H54 (cell line): ENCODE measurements around the gene TMCO4.
"Not testable (repeated sequence)": the region's sequence is repeated elsewhere in the genome, so short reads cannot be mapped to it uniquely, and the experiment has no call there.

Experiments
- DNase-seq: peaks from one replicate; pipeline ENCODE4 v3.0.0; 2011; ENCODE audit warnings: low spot score, mixed read lengths; ENCODE audit not compliant: insufficient read length
- FAIRE-seq: peaks from 3 replicates; lab custom pipeline; 2011; peaks lifted over from hg19 to GRCh38; lab: Jason Lieb, UNC
- POLR2A ChIP-seq: IDR thresholded peaks from 2 replicates; pipeline ENCODE4 v1.6.1; 2011; ENCODE audit warnings: low read depth, mild to moderate bottlenecking, low read length

TMCO4 gene

DNA sequence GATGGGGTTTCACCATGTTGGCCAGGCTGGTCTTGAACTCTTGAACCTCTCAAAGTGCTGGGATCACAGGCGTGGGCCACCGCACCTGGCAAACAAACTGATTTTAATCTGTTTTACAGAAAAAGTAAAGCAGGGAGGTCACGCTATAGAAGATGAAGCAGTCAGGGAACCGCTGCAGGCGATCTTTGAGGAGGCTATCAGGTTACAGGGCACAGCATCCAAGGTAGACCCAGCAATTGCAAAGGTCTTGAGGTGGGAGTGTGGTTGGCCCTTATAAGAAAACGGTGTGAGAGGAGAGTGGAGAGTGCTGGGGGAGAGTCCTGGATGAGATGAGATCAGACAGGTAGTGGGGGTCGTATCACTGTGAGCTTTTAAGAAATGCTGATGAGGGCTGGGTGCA lies 2.6 kb upstream of the TMCO4 start:
- DNase-seq, result no peak
- no peak for FAIRE-seq
- TF ChIP-seq POLR2A, result no peak

DNA sequence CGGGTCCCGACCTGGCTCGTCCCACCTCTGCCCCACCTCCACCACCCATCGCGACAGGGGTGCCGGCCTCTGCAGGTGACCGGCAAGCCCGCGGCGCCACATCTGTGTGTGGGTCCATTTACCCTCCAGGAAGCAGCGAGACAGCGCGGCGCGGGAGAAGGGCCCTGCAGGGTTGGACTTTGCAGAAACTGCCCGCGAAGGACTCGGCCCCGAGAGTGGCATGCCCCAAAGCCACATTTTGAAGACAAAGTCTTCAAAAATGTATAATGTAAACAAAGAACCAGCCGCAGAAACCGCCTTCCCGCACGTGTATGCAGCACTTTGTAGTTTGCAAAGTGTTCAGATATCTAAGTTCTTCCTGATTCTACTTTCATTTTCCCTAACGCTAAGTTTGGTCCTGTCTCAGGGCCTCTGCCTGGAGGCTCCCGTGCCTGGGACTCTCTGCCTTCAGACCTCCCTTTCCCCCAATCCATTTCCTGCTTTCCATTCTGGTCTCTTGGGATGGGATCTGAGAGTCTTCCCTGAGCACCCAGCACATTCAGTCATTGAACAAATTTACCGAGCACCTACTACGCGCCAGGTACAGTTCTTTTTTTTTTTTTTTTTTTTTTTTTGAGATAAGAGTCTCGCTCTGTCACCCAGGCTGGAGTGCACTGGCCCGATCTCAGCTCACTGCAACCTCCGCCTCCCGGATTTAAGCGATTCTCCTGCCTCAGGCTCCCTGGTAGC lies 524 bp upstream of the TMCO4 start:
- DNase-seq (peak; percentile 41), FAIRE-seq (no peak)

DNA sequence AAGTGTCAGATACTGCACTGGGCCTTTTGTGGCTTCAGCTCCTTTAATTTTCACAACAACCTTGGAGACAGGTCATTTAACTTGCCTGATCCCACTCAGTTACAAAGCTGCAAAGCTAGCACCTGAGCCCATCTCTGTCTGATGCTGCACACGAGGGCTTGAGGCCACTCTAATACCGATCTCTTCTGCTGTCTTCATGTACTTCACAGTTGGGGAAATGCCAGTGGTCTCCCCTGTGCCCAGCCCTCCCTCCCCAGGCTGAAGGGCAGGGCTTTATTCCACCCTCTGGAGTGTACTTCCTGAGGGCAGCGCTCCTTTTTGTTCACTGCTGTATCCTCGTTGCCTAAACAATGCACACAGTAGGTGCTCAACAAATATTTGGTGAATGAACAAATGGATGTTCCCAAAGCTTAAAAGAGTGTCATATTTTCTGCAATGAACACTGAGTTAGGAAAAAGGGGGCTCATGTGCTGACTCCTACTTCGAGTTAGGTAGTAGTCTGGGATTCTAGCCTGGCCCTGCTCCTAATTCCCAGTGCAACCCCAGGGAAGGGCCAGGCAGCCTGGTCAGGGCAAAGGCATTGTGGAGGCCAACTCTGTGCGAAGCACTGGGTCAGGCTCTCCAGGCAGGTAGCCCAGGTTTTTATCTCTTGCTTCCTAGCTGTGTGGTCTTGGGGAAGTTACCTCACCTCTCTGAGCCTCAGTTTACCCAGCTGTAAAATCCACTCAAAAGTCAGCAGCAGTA lies 1.1 kb downstream of the TMCO4 start:
- FAIRE-seq (no peak), DNase-seq (no peak)
- no peak for TF ChIP-seq POLR2A

More for the DNA sequence above, 524 bp upstream of the TMCO4 start:
- no peak for TF ChIP-seq POLR2A

DNA sequence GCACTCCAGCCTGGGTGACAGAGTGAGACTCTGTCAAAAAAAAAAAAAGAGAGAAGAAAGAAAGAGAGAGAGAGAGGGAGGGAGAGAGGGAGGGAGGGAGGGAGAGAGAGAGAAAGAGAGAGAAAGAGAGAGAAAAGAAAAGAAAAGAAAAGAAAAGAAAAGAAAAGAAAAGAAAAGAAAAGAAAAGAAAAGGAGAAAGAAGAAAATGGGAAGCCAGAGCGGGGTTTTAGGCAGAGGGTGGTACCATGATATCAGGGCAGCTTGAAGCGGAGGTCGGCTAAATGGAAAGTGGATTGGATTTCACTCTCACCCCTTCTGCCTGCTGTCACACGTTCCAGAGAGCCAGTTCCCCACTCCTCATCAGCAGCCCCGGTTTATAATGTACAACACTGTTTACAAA lies 1.9 kb downstream of the TMCO4 start:
- FAIRE-seq, result no peak

DNA sequence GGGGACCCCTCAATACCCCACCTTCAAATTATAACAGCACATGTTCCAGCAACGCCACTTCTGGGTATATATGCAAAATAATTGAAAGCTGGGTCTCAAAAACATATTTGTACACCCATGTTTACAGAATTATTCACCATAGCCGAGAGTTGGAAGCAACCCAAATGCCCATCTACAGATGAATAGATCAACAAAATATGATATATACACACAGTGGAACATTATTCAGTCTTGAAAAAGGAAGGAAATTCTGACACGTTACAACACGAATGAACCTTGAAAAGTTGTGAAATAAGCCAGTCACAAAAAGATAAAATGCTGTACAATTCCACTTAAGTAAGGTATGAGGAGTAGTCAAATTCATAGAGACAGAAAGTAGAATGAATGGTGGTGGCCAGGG lies 5.1 kb downstream of the TMCO4 start:
- no peak for TF ChIP-seq POLR2A
- DNase-seq, result no peak
- FAIRE-seq, result no peak

More for the DNA sequence above, 1.9 kb downstream of the TMCO4 start:
- no peak for TF ChIP-seq POLR2A
- DNase-seq, result no peak

DNA sequence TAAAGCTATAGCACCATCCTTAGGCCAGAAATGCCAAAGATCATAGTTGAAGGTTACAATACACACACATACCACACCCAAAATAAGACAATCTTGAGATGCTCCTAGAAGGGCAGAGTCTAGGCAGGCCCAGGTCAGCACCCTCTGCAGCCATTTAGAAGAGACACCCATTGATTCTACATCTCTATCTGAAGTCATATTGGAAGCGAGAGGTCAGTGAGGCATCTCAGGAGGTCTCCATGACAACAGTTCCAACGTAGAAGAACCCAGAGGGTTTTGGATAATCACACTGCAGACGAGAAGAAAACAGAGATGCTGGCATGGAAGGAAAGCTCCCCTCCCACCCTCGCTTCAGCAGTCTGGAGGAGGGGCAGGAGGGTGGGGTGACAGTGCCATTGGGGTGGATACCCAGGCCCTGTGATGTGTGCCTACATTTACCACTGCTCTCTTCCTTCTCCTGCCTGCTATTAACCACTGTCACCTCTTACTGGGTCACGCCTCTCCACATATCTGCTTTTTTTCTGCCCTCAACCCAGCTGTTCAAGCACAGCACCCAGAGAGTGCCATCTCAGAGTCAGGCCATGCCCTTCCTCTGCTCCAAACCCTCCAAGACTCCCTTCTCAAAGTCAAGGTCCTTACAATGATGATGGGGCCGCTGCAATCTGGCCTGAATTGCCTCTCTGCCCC lies 6.2 kb downstream of the TMCO4 start:
- FAIRE-seq, result no peak
- no peak for TF ChIP-seq POLR2A
- DNase-seq, result no peak

DNA sequence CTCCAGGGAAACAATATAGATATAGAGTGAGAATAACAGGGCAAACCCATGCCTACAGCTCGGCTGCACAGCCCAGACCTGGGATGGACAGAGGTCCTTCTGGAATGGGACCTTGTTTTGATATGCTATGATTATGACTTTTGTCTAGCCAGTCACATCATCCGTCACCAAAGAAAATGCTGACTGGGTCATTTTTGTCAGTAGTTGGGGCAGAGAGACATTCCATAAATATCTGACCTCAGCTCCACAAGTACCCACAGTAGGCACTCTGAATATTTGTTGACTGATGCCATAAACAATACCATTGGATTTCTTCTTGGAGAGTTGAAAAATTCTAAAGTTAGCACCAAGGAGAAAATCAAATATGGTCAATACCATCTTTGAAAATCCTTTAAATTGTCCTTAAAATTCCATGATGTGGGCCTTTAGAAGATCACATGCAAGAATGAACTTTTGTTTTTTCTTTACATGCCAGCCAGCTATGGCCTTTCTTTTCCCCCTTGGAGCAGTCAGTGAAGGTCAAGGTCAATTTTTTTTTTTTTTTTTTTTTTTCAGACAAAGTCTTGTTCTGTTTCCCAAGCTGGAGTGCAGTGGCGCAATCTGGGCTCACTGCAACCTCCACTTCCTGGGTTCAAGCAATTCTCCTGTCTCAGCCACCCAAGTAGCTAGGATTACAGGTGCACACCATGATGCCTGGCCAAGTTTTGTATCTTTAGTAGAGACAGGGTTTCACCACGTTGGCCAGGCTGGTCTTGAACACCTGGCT lies 7.3 kb downstream of the TMCO4 start:
- DNase-seq, result no peak
- no peak for TF ChIP-seq POLR2A
- FAIRE-seq, result no peak

DNA sequence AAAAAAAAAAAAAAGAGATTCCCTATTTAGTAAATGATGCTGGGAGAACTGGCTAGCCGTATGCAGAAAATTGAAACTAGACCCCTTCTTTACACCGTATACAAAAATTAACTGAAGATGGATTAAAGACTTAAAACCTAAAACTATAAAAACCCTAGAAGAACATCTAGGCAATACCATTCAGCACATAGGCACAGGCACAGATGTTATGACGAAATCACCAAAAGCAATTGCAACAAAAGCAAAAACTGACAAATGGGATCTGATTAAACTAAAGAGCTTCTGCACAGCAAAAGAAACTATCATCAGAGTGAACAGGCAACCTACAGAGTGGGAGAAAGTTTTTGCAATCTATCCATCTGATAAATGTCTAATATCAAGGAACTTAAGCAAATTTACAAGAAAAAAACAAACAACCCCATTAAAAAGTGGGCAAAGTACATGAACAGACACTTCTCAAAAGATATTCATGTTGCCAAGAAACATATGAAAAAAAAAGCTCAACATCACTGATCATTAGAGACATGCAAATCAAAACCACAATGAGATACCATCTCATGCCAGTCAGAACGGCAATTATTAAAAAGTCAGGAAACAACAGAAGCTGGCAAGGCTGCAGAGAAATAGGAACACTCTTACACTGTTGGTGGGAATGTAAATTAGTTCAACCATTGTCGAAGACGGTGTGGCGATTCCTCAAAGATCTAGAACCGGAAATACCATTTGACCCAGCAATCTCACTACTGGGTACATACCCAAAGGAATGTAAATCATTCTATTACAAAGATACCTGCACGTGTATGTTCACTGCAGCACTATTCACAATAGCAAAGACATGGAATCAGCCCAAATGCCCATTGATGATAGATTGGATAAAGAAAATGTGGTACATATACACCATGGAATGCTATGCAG lies 9.4 kb downstream of the TMCO4 start:
- not testable (repeated sequence) for FAIRE-seq, DNase-seq

DNA sequence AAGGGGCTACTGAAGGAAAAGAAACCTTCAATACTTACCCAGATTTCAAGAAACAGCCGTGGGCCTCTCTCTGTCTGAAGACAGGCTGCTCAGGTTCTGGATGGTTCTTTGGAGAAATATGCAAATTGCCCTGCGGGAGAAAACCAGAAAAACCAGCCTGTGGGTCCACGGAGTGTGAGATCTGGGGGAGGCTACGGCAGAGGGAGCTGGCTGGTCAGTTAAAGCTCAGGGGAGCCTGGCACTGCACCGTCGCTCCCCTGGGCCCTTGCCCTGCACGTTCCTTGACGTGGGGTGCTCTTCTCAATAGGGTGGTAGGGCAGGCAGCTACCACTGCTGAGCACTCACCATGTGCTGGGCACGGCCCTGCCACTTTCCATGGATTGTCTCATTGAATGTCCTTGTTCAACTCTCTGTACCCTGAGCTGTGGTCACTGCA lies 12.7 kb downstream of the TMCO4 start:
- DNase-seq (no peak), FAIRE-seq (no peak)
- no peak for TF ChIP-seq POLR2A

DNA sequence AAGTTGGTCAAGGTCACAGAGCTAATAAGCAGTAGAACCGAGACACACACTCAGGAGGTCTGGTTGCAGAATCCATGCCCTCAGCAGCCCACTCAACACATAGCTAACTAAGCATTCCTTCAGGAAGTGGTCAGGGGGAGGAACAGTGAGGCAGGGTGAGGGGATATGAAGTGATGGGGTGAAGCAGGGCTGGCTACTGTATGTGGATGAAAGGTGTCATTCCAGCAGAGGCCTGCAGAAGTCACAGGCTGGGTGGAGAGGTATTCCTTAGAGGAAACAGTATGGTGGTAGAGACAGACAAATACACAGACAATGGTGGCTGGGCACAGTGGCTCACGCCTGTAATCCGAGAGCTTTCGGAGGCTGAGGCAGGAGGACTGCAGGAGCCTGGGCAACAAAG lies 14.1 kb downstream of the TMCO4 start:
- TF ChIP-seq POLR2A, result no peak
- DNase-seq, result no peak
- FAIRE-seq, result no peak

DNA sequence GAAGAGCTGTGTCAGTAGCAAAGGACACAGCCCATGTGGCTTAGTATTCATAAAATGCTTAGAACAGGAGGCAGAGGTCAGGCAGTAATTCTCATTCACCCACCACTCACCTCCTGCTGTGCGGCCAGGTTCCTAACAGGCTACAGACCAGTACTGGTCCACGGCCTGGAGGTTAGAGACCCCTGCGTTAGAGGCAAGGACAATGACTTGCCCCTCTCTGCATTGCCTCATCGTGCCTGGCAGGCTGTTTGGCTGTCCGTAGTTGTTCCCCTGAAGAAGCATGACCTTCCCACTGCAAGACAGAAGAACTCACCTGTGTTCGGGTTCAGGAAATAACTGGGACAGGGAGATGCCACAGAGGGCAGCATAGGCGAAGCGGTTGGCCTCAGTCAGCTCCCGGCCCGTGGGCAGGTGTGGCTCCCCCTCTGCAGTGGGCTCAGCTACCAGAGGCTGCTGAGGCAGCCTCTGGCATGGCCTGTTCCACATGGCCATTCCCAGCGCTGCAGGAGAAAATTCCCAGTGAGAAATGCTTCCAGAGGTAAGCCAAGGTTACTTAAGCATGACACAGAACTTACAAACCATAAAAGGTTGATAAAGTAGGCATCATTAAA lies 19.3 kb downstream of the TMCO4 start:
- TF ChIP-seq POLR2A, result no peak
- DNase-seq, result no peak
- no peak for FAIRE-seq

DNA sequence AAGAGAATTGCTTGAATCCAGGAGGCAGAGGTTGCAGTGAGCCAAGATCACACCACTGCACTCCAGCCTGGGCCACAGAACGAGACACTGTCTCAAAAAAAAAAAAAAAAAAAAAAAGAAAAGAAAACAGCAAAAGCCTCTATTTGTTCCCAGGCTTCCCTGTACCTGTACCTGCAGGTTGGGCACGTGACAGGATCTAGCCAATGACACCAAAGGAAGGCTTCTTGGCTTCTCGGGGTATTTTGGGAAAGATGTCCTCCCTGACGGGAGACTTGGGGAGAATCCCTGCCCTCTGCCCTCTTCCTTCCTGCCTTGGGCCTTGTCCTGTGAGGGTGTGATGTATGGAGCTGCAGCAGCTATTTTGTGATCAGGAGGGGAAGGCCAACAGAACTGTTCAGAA lies 22.8 kb downstream of the TMCO4 start:
- FAIRE-seq (no peak), DNase-seq (no peak)
- TF ChIP-seq POLR2A, result no peak
